GM12872 (cell line): Measurements from ENCODE around the gene SLC22A1.

Experiments
- CTCF ChIP-seq: IDR thresholded peaks from 3 replicates; pipeline ENCODE4 v1.5.1; 2011; ENCODE audit warnings: low read depth, mild to moderate bottlenecking, low read length, moderate library complexity; ENCODE audit not compliant: insufficient read depth

Gene SLC22A1

DNA sequence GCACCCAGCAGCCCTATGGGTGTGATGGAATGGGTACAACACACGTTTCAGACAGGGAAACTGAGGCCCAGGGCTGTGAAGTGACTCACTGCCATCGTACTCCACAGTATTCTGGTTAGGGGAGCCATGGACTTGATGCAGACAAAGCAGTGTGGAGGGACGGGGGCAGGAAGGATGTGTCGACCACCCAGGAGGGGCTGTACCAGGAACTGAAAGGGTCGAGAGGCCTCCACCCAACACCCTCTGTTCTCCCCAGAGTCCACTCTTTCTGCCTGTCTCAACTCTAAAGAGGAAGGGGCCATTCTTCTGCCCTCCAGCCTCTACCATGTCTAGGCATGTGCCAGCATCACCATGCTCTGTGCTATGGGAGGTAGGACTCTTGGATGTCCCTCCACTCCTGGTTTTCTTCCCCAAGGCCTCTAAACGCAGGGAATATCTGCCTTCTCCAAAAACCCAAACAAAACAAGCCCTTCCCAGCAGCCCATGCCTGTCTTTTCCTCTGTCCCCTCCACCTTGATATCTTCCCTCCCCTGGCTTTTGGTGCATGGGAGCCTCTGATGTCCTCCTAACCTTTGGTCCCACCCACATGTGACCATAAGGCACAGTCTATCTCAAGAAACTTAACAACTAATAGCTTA lies 7.4 kb downstream of the SLC22A1 start:
- no peak for TF ChIP-seq CTCF

GRCh38 chr6:160129881-160130615 lies 8.4 kb downstream of the SLC22A1 start:
- TF ChIP-seq CTCF = no peak

GRCh38 chr6:160130729-160131484 lies 9.3 kb downstream of the SLC22A1 start:
- no peak for TF ChIP-seq CTCF

- TF ChIP-seq CTCF = no peak
Measured at GRCh38 chr6:160131636-160132296, 10.2 kb downstream of the SLC22A1 start.

DNA sequence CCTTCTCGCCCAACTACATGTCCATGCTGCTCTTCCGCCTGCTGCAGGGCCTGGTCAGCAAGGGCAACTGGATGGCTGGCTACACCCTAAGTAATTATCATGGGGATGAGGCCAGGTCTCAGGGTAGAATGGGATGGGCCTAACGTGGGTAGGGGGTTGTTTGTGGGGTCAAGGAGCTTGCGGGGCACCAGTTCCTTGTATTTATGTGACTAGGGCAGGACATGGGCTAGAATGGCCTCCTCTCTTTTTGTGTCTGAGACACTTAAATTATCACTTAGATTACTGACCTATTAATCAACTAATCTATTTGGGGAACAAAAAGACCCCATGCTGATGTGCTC lies 10.7 kb downstream of the SLC22A1 start:
- no peak for TF ChIP-seq CTCF

DNA sequence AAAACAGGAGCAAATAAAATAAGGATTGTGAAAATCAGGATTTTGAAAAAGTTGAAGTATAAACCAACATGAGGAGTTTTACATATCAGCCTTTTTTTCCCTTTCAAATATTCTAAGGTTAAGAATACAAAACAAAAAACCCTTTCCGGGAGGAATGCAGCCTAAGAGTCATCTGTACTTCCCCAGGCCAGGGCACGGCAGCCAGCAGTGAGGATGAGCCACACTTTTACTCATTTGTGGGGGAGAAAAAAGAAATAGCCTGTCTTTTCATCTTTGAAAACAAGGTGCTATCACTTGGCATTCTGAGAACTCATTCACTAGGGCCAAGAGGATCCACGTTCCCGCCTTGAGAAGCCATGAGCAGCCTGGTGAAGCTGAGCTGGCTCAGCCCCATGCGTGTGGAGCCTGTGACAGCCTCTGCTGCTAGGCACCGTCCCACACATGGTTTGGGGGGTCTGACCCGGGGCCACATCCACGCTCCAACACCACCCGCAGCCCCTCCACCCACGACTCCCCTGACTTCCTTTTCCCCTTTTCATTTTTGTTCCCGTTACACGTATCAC lies 11.2 kb downstream of the SLC22A1 start:
- TF ChIP-seq CTCF = no peak
